Measurements from ENCODE around the gene MADCAM1. TPM values are rescaled to one million over a fixed set of nuclear protein-coding genes. Genes with fewer than 3 reads are reported as not detected.

MADCAM1 gene
- total and polyA plus RNA-seq, 4 donors = 0.24 to 4.4 (median 0.61) TPM

- Histone ChIP-seq H3K27me3 (ENCODE audit: control insufficient read depth in 3 of 3, insufficient read depth in 3 of 3, low read length in 2 of 3) (peaks cover 0 to 12% (median 0%) of the 10 kb centered on the region in 3 donors), H3K4me1 (ENCODE audit: control insufficient read depth in 5 of 5, insufficient read depth in 5 of 5, low read length in 5 of 5) (peaks cover 0 to 4% (median 0%) of the 10 kb centered on the region in 5 donors), H3K9me3 (ENCODE audit: control insufficient read depth in 4 of 4, insufficient read depth in 3 of 4, low read length in 3 of 4) (no peaks in the 10 kb centered on the region), H3K9ac (ENCODE audit: insufficient read depth in 1 of 2, low read length in 2 of 2) (peak overlapping the region in 1 of 2 donors; percentile 32), H3K4me3 (peak overlapping the region; percentile 92), H3K27ac (ENCODE audit: low read depth in 1 of 2, low read length in 1 of 2) (peak overlapping the region; percentile 92 to 97), H3K36me3 (ENCODE audit: control insufficient read depth in 4 of 4, insufficient read depth in 4 of 4, low read length in 4 of 4) (no peaks in the 10 kb centered on the region)
- no peak for TF ChIP-seq CTCF (IDR thresholded peaks at IDR 0.05; ENCODE audit: control extremely low read depth, extremely low read depth)
- peak; percentile 11 for ATAC-seq (ENCODE audit: insufficient read depth, low FRiP score)
- DNase-seq = peak; percentile 54 to 60 (median 56)
- WGBS, 2 donors = 22 to 39% methylated on average over 57 to 61 of the region's 61 CpGs
Measured at GRCh38 chr19:489418-490196, 6.7 kb upstream of the MADCAM1 start.

GRCh38 chr19:491146-491741 lies 5.0 kb upstream of the MADCAM1 start:
- DNase-seq = no peak
- TF ChIP-seq CTCF (IDR thresholded peaks at IDR 0.05; ENCODE audit: control extremely low read depth, extremely low read depth) = no peak
- H3K9ac ChIP-seq (ENCODE audit: insufficient read depth in 1 of 2, low read length in 2 of 2) = no peak overlapping the region
- no peaks in the 10 kb centered on the region for H3K9me3 ChIP-seq (ENCODE audit: control insufficient read depth in 4 of 4, insufficient read depth in 3 of 4, low read length in 3 of 4)
- no peak overlapping the region for H3K4me3 ChIP-seq
- ATAC-seq (ENCODE audit: insufficient read depth, low FRiP score) = no peak
- no peak overlapping the region for H3K27ac ChIP-seq (ENCODE audit: low read depth in 1 of 2, low read length in 1 of 2)
- H3K36me3 ChIP-seq (ENCODE audit: control insufficient read depth in 4 of 4, insufficient read depth in 4 of 4, low read length in 4 of 4) = no peaks in the 10 kb centered on the region
- WGBS, 2 donors = 79 to 84% methylated on average over 28 to 32 of the region's 32 CpGs
- H3K4me1 ChIP-seq (ENCODE audit: control insufficient read depth in 5 of 5, insufficient read depth in 5 of 5, low read length in 5 of 5) = peaks cover 0 to 4% (median 0%) of the 10 kb centered on the region in 5 donors
- peaks cover 0 to 5% (median 0%) of the 10 kb centered on the region in 3 donors for H3K27me3 ChIP-seq (ENCODE audit: control insufficient read depth in 3 of 3, insufficient read depth in 3 of 3, low read length in 2 of 3)

GRCh38 chr19:492091-492531 lies 4.2 kb upstream of the MADCAM1 start:
- no peak for TF ChIP-seq CTCF (IDR thresholded peaks at IDR 0.05; ENCODE audit: control extremely low read depth, extremely low read depth)
- ATAC-seq (ENCODE audit: insufficient read depth, low FRiP score) (no peak), DNase-seq (no peak)
- H3K27me3 ChIP-seq (ENCODE audit: control insufficient read depth in 3 of 3, insufficient read depth in 3 of 3, low read length in 2 of 3) = peaks cover 0 to 8% (median 0%) of the 10 kb centered on the region in 3 donors
- H3K4me3 ChIP-seq = no peak overlapping the region
- H3K27ac ChIP-seq (ENCODE audit: low read depth in 1 of 2, low read length in 1 of 2) = no peak overlapping the region
- no peaks in the 10 kb centered on the region for H3K9me3 ChIP-seq (ENCODE audit: control insufficient read depth in 4 of 4, insufficient read depth in 3 of 4, low read length in 3 of 4)
- 73 to 83% methylated on average over 13 to 18 of the region's 19 CpGs for WGBS, 2 donors
- no peak overlapping the region for H3K9ac ChIP-seq (ENCODE audit: insufficient read depth in 1 of 2, low read length in 2 of 2)
- H3K36me3 ChIP-seq (ENCODE audit: control insufficient read depth in 4 of 4, insufficient read depth in 4 of 4, low read length in 4 of 4) = no peaks in the 10 kb centered on the region
- peaks cover 0 to 4% (median 0%) of the 10 kb centered on the region in 5 donors for H3K4me1 ChIP-seq (ENCODE audit: control insufficient read depth in 5 of 5, insufficient read depth in 5 of 5, low read length in 5 of 5)
